Measurements from ENCODE around the gene RPEL1.

- TF ChIP-seq GATA2 (IDR thresholded peaks at IDR 0.05; ENCODE audit: low read depth, low read length) (no peak), GATA3 (IDR thresholded peaks at IDR 0.05; ENCODE audit: low read depth, low read length) (no peak)
Measured at GRCh38 chr10:103295374-103296015, 49.8 kb downstream of the RPEL1 start.

Measured in SH-SY5Y (cell line).